ENCODE results near the gene BLOC1S1.

DNA sequence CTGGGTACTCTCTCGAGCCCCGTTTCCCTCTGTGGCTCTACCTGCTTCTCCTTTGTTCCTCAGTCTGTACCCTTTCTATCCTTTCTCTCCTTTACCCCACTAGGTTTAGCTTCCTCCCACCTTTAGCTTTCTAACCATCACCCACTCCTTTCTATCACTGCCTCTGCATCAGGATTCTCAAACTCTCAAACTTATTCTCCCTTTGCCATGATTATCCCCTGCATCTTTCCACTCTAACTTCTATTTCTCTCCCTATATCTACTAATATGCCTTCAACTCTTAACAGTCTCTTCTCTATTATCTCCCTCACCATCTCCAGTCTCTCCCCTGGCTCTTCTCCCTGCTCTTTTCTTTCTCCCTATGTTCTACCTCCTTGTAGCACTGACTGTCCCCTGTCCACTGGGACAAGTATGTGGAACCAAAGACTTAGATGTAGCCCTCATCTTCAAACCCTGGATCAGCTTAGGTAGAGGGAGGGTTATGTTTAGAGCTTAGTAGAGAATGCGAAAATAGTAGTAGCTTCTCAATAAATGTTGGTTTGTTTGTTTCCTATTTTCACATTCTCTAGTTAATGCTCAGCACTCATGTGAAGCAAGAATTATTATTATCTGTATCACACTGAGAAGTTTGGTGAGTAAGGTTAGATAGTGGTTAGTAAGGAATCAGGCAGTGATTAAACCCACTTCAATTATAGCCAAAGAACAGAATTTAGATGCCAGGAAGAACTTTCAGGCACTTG, 30.5 kb downstream of the BLOC1S1 start:
- TF ChIP-seq EZH2 (IDR thresholded peaks at IDR 0.05; ENCODE audit: borderline replicate concordance, low read depth, low read length, poor library complexity, severe bottlenecking): no peak
- TF ChIP-seq, protein P1, sequence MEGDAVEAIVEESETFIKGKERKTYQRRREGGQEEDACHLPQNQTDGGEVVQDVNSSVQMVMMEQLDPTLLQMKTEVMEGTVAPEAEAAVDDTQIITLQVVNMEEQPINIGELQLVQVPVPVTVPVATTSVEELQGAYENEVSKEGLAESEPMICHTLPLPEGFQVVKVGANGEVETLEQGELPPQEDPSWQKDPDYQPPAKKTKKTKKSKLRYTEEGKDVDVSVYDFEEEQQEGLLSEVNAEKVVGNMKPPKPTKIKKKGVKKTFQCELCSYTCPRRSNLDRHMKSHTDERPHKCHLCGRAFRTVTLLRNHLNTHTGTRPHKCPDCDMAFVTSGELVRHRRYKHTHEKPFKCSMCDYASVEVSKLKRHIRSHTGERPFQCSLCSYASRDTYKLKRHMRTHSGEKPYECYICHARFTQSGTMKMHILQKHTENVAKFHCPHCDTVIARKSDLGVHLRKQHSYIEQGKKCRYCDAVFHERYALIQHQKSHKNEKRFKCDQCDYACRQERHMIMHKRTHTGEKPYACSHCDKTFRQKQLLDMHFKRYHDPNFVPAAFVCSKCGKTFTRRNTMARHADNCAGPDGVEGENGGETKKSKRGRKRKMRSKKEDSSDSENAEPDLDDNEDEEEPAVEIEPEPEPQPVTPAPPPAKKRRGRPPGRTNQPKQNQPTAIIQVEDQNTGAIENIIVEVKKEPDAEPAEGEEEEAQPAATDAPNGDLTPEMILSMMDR (conservative IDR thresholded peaks at IDR 0.05; ENCODE audit: low read depth, low read length): no peak

Data from A673 (cell line).